ENCODE results near the gene FCMR.
A peak's percentile ranks its signal among the peaks of the same experiment; 100 is the strongest.

FCMR gene

DNA sequence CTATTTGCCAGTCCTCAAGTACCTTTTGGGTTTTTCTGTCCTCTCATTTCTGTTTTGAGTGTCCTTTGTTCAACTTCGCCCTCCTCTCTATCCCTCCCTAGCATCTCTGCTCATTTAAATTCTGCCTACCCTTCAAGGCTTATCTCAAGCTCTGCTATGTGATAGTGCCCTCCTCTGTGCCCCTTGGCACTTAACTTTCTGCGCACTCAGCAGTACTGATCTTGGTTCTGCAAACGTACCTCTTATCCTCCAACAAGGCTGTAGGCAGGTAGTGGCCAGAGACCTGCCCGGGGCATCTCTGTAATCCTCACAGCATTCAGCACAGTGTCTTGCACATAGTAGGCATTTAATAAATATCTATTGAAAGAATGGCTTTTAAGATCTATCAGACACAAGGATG is 61.6 kb downstream of the FCMR start:
- H4K20me1 ChIP-seq (ENCODE audit: insufficient read depth, low read length, poor library complexity, severe bottlenecking): no peaks in the 10 kb centered on the region
- H3K79me2 ChIP-seq (ENCODE audit: insufficient read depth, low read length): no peaks in the 10 kb centered on the region
- H3F3A ChIP-seq (ENCODE audit: low read depth): no peaks in the 10 kb centered on the region
- no peaks in the 10 kb centered on the region for H3K9me2 ChIP-seq (replicated peaks; ENCODE audit: low read depth, low read length)
- H3K4me1 ChIP-seq (ENCODE audit: insufficient read depth, low read length, poor library complexity, severe bottlenecking): no peaks in the 10 kb centered on the region
- H3K36me3 ChIP-seq (ENCODE audit: insufficient read depth, low read length): no peaks in the 10 kb centered on the region
- no peaks in the 10 kb centered on the region for H3K27me3 ChIP-seq (ENCODE audit: insufficient read depth, low read length, poor library complexity, severe bottlenecking)
- TF ChIP-seq EZH2phosphoT487 (IDR thresholded peaks at IDR 0.05; ENCODE audit: borderline replicate concordance) (no peak), CTCF (conservative IDR thresholded peaks at IDR 0.05; ENCODE audit: low read length) (no peak)
- no peak overlapping the region for H3K9ac ChIP-seq (ENCODE audit: low read depth, low read length, poor library complexity, severe bottlenecking)
- no peak overlapping the region for H3K4me3 ChIP-seq (ENCODE audit: low read length, poor library complexity, severe bottlenecking)
- H3K9me3 ChIP-seq (ENCODE audit: insufficient read depth, low read depth, low read length): no peaks in the 10 kb centered on the region
- no peak overlapping the region for H2AFZ ChIP-seq (ENCODE audit: low read length)
- H3K4me2 ChIP-seq (ENCODE audit: low read depth, low read length, poor library complexity, severe bottlenecking): no peak overlapping the region

GRCh38 chr1:206859082-206859521 is 62.6 kb downstream of the FCMR start:
- Histone ChIP-seq H3K4me2 (ENCODE audit: low read depth, low read length, poor library complexity, severe bottlenecking) (no peak overlapping the region), H2AFZ (ENCODE audit: low read length) (no peak overlapping the region), H3K4me3 (ENCODE audit: low read length, poor library complexity, severe bottlenecking) (no peak overlapping the region), H4K20me1 (ENCODE audit: insufficient read depth, low read length, poor library complexity, severe bottlenecking) (no peaks in the 10 kb centered on the region), H3K27me3 (ENCODE audit: insufficient read depth, low read length, poor library complexity, severe bottlenecking) (no peaks in the 10 kb centered on the region), H3K9me2 (replicated peaks; ENCODE audit: low read depth, low read length) (no peaks in the 10 kb centered on the region), H3K9me3 (ENCODE audit: insufficient read depth, low read depth, low read length) (no peaks in the 10 kb centered on the region), H3K4me1 (ENCODE audit: insufficient read depth, low read length, poor library complexity, severe bottlenecking) (no peaks in the 10 kb centered on the region), H3K79me2 (ENCODE audit: insufficient read depth, low read length) (no peaks in the 10 kb centered on the region), H3K36me3 (ENCODE audit: insufficient read depth, low read length) (no peaks in the 10 kb centered on the region), H3F3A (ENCODE audit: low read depth) (no peaks in the 10 kb centered on the region), H3K9ac (ENCODE audit: low read depth, low read length, poor library complexity, severe bottlenecking) (no peak overlapping the region)
- no peak for TF ChIP-seq EZH2phosphoT487 (IDR thresholded peaks at IDR 0.05; ENCODE audit: borderline replicate concordance)
- TF ChIP-seq CTCF (conservative IDR thresholded peaks at IDR 0.05; ENCODE audit: low read length): no peak

DNA sequence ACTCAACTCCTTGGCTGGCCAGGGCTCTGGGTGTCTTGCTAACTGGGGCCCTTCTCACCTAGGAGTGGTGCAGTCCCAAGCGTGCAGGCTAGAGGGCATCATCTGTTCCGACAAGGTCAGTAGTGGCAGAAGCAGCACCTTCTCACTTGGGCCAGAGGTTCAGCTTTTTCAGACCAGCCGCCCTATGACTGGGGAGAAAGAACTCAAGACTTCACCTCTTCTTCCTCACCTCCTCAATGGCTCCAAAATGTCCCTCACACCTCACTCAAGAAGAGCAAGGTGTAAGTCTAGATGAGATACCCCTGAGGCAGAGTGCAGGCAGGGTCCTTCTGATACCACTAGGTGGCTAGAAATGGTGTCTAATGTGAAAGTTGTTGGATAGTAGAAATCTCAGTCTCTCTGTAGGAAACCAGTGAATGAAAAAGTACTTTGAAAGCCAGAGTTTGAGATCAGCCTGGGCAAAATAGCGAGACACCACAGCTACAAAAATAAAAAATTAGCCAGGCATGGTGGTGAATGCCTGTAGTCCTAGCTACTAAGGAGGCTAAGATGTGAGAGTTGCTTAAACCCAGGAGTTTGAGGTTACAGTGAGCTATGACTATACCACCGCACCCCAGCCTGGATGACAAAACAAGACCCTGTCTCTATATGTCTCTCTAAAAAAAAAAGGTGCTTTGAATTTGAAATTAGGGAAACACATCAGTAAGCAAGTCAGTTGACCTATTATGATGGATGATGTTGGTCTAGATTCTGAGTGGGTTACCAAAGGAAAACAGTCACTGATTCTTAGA is 64.9 kb downstream of the FCMR start:
- no peaks in the 10 kb centered on the region for H4K20me1 ChIP-seq (ENCODE audit: insufficient read depth, low read length, poor library complexity, severe bottlenecking)
- H3F3A ChIP-seq (ENCODE audit: low read depth): no peaks in the 10 kb centered on the region
- TF ChIP-seq CTCF (conservative IDR thresholded peaks at IDR 0.05; ENCODE audit: low read length) (peak; percentile 86), EZH2phosphoT487 (IDR thresholded peaks at IDR 0.05; ENCODE audit: borderline replicate concordance) (no peak)
- no peak overlapping the region for H3K9ac ChIP-seq (ENCODE audit: low read depth, low read length, poor library complexity, severe bottlenecking)
- no peaks in the 10 kb centered on the region for H3K4me1 ChIP-seq (ENCODE audit: insufficient read depth, low read length, poor library complexity, severe bottlenecking)
- H3K36me3 ChIP-seq (ENCODE audit: insufficient read depth, low read length): no peaks in the 10 kb centered on the region
- H3K27me3 ChIP-seq (ENCODE audit: insufficient read depth, low read length, poor library complexity, severe bottlenecking): no peaks in the 10 kb centered on the region
- H3K4me2 ChIP-seq (ENCODE audit: low read depth, low read length, poor library complexity, severe bottlenecking): no peak overlapping the region
- H3K9me2 ChIP-seq (replicated peaks; ENCODE audit: low read depth, low read length): no peaks in the 10 kb centered on the region
- H3K4me3 ChIP-seq (ENCODE audit: low read length, poor library complexity, severe bottlenecking): no peak overlapping the region
- no peaks in the 10 kb centered on the region for H3K79me2 ChIP-seq (ENCODE audit: insufficient read depth, low read length)
- no peak overlapping the region for H2AFZ ChIP-seq (ENCODE audit: low read length)
- H3K9me3 ChIP-seq (ENCODE audit: insufficient read depth, low read depth, low read length): no peaks in the 10 kb centered on the region

Measured in Loucy (cell line).